HG03520 (cell line): ENCODE data around the gene PKP4.
"Not testable (repeated sequence)": the region's sequence is repeated elsewhere in the genome, so short reads cannot be mapped to it uniquely, and the experiment has no call there.

Experiments
- ATAC-seq: cut with Tn5 transposase; IDR thresholded peaks from one replicate; pipeline ENCODE4 v1.9.1; 2021; ENCODE audit warnings: mild to moderate bottlenecking, moderate library complexity; ENCODE audit not compliant: unreplicated experiment

The PKP4 gene

GRCh38 chr2:158456309-158457066 lies at the start of gene PKP4, which contains the start of gene CCDC148:
Gene PKP4 (plus strand): TSS chr2:158456952. CDS start chr2:158533185, 76,233 bp downstream.
Gene CCDC148 (minus strand): TSS chr2:158456753. CDS start chr2:158456439, 314 bp downstream.
- ATAC-seq = peak; percentile 95

- ATAC-seq = no peak
Measured at GRCh38 chr2:158407031-158407430, 49.7 kb upstream of the PKP4 start.

DNA sequence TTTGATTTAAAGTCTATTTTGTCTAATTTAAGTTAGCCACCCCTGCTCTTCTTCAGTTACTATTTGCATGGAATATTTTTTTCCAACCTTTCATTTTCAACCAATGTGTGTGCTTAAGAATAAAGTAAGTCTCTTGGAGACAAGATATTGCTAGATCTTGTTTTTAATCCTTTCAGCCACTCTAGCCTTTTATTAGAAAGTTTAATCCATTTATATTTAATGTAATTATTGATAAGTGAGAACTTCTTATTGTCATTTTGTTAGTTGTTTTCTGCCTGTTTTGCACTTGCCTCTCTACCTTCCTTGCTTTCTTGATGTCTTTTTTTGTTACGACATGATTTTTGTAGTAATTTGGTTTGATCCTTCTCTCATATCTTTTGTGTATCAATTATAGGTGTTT lies 46.6 kb upstream of the PKP4 start:
- ATAC-seq = no peak

DNA sequence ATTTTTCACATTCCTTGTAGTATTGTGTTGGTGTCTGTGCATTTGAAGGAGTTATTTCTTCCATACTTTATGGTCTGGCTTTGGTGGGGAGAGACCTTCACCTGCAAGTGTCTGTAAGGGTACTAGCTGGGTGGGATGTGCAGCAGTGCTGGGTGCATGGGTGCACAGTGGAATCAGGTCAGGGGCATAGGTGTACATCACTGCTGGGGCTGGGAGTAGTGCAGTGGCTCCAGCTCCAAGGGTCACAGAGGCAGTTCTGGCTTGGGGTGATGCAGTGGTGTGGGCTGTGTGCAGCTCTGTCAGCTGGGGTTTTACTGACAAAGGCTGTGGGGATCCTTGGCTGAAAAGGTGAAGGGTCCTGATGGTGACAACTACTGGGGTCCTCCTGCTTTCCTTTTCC lies 45.0 kb upstream of the PKP4 start:
- no peak for ATAC-seq

- no peak for ATAC-seq
Measured at GRCh38 chr2:158412206-158412605, 44.5 kb upstream of the PKP4 start.

DNA sequence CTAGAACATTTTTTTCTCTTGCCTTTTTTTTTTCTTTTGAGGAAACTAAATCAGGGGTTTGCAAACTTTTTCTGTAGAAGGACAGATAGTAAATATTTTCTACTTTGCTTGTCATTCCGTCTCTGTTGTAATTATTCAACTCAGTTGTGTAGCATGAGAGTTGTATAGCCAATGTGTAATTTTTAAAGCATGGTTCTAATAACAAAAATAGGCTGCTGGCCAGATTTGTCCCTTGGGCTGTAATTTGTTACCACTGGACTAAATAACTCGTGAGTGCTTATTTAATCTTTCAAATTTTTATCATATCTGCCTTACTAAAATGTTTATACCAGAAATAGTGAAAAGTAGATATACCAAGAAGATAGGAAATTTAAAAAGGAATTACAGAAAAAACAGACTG lies 43.2 kb upstream of the PKP4 start:
- ATAC-seq = no peak

GRCh38 chr2:158414538-158414937 lies 42.2 kb upstream of the PKP4 start:
- ATAC-seq = no peak

- ATAC-seq = no peak
Measured at GRCh38 chr2:158432117-158432516, 24.6 kb upstream of the PKP4 start.

DNA sequence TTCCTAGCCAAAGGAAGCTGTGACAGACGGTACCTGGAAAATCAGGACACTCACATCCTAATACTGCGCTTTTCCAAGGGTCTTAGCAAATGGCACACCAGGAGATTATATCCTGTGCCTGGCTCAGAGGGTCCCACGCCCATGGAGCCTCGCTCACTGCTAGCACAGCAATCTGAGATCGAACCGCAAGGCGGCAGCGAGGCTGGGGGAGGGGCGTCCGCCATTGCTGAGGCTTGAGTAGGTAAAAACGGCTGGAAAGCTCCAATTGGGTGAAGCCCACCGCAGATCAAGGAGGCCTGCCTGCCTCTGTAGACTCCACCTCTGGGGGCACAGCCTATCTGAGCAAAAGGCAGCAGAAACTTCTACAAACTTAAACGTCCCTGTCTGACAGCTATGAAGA lies 23.0 kb upstream of the PKP4 start:
- ATAC-seq = not testable (repeated sequence)

DNA sequence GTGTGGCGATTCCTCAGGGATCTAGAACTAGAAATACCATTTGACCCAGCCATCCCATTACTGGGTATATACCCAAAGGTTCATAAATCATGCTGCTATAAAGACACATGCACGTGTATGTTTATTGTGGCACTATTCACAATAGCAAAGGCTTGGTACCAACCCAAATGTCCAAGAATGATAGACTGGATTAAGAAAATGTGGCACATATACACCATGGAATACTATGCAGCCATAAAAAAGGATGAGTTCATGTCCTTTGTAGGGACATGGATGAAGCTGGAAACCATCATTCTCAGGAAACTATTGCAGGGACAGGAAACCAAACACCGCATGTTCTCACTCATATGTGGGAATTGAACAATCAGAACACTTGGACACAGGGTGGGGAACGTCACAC lies 17.7 kb upstream of the PKP4 start:
- ATAC-seq = not testable (repeated sequence)

- no peak for ATAC-seq
Measured at GRCh38 chr2:158443606-158444005, 13.1 kb upstream of the PKP4 start.

DNA sequence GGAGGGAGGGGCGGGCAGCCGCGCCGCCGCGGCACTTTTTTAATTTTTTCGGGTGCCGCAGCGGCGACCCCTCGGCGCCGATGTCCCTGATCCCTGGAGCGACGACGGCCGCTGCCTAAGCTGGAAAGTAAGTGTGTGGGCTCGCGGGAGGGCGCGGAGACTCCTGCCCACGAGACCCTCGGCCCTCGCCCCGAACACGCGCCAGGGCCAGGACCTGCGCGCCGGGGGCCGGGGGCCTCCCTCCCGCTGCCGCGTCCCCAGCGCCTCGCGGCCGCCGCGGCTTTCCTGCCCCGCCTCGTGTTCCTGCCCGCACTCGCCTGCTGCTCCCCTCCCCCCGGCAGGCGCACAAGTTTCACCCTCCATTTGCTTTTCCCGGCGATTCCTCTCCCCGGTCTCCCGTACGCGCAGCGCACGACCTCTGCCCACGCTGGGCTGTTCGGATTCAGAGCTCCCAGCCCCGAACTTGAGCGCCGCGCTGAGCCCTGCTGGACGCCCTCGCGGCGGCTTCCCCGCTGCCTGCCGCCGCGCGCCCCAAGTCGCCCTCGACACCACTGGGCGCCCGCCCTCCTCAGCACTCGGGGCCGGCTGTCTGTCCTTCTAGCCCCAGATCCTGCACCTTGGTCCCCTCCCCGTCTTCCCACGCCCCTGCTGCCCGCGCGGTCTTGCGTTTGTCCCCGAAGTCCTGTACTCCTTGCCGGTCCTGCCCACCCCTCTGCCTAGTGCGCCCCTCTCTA lies 507 bp downstream of the PKP4 start:
- ATAC-seq = peak; percentile 28

GRCh38 chr2:158457826-158458616 lies 1.3 kb downstream of the PKP4 start:
- peak; percentile 38 for ATAC-seq

GRCh38 chr2:158458617-158458920 lies 1.8 kb downstream of the PKP4 start:
- ATAC-seq = no peak

GRCh38 chr2:158459161-158460003 lies 2.6 kb downstream of the PKP4 start:
- no peak for ATAC-seq

GRCh38 chr2:158460632-158461297 lies 4.0 kb downstream of the PKP4 start:
- no peak for ATAC-seq

GRCh38 chr2:158463496-158464095 lies 6.8 kb downstream of the PKP4 start:
- ATAC-seq = no peak

DNA sequence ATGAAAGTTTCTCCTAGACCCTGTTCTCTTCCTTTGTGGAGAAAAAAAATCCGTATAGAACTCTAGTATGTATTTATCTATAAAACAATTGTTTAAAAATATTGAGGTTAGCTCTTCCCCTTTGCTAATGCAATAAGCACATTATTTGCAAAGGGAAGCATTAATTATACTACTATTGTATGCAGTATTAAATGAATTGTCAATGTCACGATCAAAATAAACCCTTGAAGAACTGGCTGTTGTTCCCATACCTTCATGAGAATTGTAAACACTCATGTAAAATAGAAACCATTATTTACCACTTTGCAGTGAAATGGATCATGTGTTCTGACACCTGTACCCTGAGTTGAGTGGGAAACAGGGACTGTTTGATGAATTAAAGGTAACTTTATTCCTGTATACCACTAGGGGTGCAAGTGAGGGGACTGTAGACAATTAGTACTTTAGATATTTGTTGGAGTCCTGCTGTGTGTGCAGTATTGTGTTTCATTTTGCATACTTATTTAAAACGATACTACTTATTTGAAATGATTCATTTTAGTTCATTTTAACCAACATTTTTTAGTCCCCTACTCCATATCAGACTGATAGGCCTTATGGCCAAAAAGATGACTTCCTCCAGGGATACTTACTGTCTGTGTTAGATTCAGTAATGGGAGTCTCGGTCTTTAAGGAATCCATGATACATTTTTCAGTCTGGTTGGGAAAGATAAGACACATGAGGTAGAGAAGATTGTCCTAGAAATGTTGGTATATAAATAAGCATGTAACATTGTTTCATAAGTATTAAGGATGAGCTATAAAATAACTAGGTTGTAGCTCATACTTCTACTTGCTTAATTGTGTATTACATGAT lies 7.9 kb downstream of the PKP4 start:
- ATAC-seq = peak; percentile 75

DNA sequence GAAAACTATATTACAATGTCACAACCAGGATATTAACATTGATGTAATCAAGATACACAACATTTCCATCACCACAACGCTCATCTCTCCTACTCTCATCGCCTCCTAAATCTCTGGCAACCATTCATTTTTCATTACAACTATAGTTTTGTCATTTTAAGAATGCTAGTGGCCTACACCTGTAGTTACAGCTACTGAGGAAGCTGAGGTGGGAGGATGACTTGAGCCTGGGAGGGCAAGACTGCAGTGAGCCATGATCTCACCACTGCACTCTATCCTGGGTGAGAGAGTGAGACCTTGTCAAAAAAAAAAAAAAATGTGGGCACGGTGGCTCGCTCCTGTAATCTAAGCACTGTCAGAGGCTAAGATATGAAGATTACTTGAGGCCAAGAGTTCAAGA lies 10.5 kb downstream of the PKP4 start:
- no peak for ATAC-seq
